Stimulated activated CD4-positive, alpha-beta T cell treated with anti-CD3 and anti-CD28 coated beads, Interleukin-4, amount 100 ng/mL, for 48 hours (primary cell): ENCODE measurements around the gene MRPL38.

Experiments used
- DNase-seq, 2 donors: peaks; one replicate each; pipeline ENCODE4 v3.0.0-alpha.2; 2020; ENCODE audit warnings: low read depth in 2 of 2

Gene MRPL38

DNA sequence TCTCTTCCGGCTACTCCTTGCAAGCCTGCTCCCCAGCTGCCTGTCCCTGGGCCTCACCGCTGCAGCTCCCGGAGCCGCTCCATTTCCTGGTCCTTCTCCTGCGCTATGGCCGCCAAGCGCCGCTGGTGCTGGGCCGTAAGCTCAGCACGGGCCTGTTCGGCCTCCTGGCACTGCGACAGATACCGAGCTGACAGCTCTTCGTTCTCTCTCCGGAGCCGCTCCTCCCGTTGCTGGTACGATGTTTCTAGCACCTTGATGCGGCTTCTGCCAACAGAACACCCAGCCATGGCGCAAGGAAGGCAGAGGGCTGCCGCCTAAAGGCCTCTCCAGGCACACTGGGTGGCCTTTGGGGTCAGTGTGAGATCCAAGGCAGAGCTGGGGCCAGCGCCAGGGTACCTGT, 14.9 kb upstream of the MRPL38 start:
- no peak for DNase-seq

DNA sequence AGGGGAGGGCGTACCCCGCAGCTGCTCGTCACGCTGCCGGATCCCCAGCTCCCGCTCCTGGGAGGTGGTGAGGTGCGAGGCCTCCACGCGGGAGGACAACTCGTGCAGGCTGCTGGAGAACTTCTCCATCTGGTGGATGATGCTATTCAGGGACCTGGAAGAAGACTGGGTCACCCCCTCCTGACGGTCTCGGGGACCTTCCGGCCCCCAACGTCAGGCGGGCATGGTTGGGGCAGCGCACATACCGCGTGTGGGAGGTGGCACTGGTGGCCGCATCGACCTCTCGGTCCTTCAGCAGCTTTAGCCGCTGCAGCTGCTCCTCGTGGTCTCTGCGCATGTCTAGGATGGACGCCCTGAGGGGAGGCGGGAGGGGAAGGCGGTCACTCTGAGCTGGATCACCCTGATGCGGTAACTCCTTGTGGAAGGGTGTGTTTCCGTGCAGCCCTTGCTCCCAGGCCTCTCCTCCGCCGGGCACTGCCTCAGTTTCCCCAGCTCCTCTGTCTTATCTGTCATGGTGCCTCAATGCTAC, 13.3 kb upstream of the MRPL38 start:
- no peak for DNase-seq

DNA sequence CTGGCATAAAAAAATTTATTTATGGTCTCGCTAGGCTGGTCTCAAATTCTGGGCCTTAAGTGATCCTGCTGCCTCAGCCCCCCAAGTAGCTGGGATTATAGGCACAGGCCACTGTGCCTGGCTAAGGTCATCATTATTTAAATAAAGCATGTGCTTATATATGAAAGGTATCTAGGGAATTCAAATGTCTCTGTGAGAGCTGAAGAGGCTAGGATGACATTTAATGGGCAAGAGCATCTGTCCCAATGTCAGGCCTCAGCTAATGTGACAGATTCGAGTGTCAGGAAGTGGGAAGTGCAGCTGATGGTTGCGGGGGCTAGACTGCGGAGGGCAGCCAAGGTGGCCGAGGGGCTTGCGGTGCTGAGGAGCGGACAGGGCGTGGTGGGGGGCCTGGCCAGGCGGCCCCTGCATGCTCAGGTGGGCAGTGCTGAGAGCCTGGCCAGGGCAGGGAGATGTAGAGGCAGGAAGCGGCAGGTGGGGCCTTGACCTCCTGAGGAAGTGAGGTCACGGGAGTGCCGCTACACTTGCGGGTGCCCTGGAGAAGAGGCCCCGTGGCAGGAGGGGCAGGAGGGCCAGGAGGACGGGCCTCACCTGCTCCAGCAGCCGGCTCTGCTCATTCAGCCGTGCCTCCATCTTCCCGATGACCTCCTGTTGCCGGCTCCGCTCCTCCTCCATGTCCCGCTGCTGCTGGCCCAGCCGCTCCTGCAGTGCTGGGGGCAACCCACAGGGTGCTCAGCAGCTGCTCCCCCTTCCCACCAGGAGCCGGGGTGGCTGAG, 12.6 kb upstream of the MRPL38 start:
- no peak for DNase-seq

DNA sequence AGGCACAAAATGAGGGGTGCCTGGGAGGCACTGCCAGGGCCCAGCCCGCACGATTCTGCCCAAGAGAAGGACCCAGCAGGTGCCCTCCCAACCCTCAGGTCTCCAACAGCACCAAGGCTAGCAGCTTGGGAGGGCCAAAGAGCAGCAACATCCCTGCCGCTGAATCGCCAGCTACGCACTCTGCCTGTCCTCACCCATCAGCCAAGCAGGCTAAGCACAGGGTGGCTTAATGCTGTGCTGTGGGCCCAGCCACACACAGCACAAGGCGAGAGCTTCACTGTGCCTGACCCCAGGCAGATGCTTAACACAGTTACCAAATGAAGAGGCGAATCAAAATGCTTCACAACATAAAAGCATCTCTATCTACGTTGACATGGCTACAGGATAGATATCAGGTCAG, 10.6 kb upstream of the MRPL38 start:
- DNase-seq, result no peak

DNA sequence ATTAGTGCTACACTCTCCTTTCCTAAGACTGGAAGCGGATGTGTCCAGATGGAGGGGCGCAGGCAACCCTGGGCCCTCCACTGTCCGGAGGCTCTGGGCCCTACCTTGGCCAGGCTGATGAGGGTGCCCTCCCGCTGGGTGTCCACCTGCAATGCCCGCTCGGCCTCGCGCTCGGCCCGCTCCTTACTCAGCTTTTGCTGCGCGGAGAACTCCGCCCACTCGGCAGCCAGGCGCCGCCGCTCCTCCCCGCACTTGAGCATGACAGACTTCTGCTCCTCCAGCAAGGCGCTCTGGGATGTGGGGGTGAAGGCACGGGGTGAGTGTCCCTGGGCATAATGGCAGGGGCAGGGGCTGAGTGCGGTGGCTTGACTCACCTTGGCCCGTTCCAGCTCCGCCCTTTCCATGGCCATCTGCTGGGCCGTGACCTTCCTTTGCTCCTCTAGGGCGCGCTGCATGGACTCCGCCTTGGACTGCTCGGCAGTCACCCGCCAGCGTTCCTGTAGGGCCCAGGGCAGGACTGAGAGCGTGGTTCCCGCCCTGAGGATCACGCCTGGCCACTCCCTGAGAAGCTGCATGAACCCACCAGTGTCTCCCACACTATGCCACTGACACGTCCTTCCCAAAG, 10.1 kb upstream of the MRPL38 start:
- no peak for DNase-seq

DNA sequence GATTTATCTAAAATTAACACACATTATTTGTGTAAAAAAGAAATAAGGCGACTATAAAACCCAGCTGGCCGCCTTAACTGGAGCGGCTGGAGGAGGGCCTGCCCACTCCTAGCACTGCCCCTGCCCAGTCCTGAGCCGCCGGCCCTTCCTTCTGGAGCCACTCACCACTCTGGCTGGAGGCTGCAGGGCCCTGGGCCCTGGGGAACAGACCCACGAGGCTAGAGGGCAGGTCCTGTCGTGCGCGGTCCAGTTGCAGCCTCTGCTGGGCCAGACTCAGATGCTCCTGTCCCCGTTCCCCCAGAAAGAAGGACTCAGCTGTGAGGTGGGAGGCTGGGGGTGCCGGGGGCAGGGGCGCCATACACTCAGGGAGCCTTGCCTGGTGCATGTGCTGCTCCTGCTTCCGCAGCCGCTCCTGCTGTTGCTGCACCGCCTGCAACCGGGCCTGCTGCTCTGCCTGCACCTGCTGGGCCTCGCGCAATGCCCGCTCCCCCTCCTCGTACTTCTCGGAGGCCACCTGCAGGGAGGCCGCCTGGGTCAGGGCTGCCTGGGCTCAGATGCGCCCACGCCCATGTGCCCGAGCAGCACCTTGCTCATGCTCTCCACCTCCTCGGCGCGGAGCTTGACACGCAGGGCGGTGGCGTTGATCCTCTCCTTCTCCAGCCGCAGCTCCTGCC, 9.0 kb upstream of the MRPL38 start:
- no peak for DNase-seq

DNA sequence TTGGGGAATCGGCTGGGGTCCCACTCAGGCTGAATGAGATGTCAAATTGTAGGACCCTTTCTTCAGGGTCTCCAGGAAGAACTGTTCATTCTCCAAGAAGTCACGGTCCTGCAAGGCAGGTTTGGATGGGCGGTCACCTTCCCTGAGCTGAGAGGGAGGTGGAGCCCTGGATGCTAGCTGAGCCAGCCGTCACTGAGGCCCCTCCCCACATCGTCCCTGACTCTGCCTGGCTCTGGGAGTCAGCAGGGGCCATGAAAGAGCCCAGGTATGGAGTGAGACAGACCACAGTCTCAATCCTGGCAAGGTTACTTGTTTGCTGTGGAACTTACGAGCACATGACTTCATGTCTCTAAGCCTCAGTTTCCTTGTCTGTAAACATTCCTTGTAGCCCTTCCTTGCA, 6.0 kb upstream of the MRPL38 start:
- no peak for DNase-seq

DNA sequence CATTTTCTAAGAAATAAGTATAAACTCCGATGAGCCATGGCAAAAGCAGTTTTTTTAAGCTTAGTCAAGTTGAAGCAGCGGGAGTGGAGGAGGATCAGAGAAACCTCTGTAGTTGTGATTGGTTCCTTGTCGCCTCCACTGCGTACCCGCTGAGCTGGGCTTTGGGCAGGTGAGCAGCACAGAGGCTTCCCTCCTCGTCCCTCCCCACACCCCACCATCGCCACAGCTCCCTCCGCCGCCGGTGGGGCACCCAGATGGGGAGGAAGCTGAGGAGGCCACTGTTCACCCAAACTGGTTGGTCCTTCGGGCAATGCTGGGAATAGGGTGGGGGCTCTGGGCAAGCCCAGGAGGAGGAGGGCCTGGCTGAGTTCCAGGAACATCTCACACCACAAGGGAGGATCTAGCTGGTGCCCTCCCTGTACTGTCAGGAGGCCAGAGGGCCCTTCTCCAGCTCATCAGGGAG, 5.2 kb upstream of the MRPL38 start:
- no peak for DNase-seq

DNA sequence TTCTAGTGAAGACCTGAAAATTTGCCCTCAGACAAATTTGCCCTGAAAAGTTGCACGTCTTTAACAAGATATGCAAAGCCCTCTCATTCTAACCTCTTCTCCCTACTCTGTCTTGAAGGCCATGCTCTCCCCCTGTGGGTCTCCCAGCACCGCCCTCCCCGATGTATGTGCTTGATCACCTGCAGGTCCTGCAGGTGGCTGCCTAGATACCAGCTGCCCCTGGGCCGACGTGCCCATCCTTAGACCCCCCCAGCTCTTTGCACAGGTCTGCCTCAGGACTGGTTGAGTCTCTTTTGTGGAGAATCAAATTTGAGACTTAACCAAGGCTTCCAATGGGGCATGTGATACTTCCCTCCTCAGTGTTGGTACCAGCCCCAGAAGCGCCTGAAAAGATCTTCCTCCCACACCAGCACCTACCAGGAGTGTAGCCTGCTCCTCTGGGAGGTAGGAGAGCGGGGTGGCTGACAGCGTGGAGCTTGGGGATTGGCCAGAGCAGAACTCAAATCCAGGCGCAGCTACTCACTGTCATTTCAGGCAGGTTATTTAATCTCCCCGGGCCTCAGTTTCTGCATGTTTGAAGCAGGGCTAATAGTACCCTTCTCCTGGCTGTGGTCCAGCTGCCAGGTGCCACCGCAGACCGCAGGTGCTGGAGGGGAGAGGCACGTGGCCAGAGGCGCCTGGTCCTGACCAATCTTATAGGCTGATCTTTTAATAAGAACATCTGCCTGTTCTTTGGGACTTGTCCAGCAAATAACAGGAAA, 4.5 kb upstream of the MRPL38 start:
- DNase-seq, result no peak

DNA sequence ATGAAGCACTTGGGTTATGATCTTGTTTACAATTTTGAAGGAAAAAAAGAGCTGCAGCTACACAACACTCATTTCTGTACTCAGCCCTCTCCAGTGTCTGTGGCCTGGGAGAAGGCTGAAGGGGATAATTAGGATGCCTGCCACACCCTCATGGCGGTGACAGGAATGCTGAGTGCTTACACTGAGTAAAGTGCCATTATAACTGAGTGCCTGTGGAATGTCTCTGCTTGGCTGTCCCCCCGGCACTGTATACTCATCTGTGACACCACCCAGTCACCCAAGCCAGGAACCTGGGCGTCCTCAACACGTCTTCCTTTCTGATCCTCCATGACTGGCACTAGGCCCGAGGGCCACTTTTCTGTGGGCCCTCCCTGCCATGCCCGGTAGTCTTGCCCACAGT, 3.5 kb upstream of the MRPL38 start:
- no peak for DNase-seq

DNA sequence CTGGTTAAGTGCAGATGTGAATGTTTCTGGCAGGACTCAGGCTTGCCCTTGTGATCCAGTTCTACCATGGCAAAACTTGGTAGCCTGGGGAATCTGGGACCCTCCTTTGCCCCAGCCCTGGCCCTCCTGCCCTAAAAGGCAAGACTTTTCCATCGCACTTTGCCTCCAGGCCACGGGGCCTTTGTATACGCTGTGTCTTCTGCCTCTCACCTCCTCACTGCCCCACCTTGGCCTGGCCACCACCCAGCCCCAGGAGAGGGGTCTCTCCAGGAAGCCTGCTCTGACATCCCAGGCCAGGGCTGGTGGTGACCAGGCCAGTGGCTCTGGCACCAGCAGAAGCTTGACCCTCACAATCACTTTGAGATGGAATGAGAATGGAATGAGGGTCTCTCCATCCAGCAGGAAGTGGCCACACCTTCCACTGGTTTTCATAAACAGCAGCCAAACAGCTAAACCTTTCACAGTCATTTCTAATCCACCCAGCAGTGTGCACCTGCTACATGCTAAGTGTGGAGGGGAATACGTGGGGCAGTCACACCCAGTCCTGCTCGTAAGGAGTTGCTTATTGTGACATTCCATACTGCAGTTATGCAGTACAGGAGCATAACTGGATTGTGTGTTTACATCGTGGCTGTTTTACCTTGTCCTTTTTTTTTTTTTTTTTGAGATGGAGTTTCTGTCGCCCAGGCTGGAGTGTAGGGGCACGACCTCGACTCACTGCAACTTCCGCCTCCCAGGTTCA, 1.6 kb upstream of the MRPL38 start:
- no peak for DNase-seq

DNA sequence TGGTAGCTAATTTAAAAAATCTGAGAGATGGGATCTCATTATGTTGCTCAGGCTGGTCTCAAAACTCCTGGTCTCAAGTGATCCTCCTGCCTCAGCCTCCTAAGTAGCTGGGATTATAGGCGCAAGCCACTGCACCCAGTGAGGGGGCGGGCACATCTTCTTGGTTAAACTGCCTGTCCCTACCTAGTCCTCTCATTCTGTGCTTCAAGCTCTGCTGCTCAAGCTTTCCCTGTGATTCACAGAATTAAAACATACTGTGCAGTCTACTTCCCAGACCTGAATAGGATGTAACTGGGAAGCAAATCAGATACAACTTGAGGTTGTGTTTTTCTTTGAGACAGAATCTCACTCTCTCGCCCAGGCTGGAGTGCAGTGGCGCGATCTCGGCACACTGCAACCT, 2.3 kb downstream of the MRPL38 start:
- DNase-seq, result no peak

DNA sequence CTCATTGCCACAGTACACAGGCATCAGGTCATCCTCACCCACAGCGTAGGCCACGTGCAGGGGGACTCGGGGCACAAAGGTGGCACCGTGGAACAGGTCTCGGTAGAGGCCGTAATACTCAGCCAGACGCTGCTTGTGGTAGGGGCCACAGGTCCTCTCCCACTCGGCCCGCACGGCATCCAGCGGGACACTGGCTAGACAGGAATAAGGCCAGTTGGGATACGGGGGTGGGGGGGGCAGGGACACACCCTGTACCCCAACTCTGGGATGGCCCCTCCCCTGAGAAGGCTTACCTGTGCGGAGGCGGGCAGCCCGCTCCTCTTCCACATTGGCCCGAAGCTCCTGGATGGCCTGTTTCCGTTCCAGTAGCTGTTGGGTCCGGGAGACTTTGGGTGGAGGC, 3.0 kb downstream of the MRPL38 start:
- DNase-seq, result no peak

DNA sequence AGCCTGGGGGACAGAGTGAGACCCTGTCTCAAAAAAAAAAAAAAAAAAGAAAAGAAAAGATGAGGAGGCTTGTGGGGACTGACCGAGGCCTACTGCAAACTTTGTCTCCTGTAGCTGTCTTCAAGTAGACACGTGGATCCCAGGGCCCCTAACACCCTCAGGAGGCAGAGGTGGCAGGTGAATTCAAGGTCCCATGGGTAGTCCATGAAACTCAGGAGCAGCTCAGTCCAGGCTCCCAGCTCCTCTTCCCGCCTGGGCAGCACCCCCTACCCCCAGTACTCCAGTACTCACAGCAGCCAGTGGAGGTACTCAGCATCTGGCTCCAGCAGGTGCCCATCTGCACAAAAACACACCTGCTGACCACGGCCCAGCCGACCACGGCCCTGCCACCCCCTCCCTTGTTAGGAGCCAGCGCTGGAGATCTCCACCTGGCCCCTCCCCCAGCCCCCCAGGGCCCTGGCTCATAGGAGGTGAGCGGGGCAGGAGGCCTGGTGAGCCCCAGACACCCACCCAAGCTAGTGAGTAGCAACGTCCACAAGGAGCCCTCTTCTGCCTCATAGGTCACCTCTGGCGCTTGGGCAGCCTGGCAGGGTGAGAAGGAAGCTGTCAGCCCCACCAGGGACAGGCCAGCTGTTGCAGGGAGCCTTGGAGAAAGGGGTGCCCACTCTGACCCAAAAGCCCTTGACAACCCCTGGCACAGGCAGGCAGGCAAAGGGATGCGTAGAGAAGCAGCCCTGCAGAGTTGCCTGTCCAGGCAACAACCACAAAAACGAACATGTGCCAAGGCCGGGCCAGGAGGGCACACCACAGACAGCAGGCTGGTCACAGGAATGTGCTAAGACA, 3.8 kb downstream of the MRPL38 start:
- DNase-seq, result no peak

DNA sequence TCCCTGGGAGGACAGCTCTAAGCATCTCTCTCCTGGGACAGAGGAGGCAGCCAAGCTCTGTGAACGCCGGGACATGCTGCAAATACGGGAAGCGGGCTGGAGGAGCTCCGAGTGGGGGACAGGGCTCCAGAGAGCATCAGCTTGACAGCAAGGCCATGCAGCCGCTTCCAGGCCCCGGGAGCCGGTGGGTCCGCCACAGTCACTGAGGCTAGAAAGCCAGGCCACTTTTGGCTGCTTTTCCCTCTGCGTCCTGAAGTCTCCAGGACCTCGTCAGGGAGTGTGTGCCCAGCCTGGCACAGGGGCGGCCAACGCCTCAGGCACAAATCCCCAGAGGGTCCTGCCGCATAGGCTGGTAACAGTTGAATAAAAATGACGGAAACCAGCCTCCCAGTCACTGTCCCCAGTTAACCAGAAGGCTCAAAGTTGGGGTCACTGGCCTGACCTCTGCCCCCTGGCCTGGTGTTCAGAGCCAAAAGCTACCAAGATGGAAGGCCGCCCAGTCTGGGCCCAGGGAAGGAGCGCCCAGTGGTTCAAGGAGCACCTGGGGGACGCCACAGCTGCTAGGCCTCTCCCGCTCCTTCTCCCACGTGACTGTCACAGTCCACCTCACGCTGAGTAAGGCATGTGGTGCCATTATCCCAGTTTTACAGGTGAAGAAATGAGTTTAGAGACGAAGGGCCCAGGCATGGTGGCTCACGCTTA, 4.8 kb downstream of the MRPL38 start:
- no peak for DNase-seq

DNA sequence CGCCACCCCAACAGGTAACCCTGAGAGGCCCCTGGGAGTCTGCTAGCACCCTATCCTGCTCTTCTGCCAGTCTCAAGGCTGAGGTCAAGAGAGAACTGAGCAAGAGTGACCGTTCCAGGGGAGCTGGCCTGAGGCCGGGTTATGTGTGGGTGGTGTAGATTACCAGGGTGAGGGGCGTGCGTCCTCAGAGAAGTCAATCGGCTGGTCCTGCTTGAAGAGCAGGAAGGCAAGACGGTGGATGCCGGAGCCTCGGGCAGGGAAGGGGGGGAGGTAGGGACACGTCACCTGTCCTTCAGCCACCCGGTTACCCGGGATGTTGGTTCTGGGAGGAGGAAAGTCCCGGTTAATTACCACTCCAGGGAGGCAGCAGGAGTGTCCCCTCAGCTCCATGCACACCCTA, 5.3 kb downstream of the MRPL38 start:
- DNase-seq, result no peak

DNA sequence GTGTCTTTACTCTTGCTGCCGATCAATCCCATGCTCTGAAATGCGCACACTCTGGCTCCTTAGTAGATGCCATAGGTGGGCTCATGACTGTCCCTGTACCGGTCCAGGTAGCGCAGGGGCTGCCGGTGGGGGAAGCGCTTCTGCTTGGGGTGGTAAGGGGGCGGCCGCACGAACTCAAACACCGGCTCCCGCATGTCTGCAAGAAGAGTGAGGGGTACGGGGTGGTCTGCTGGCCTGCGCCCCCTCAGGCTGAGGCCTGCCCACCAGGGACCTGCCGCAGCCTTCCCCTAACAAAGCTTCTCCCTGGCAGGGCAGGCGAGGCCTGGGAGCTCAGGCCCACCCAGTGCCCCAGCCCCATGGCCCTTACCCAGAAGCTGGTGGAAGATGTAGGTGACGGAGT, 5.9 kb downstream of the MRPL38 start:
- DNase-seq, result no peak

DNA sequence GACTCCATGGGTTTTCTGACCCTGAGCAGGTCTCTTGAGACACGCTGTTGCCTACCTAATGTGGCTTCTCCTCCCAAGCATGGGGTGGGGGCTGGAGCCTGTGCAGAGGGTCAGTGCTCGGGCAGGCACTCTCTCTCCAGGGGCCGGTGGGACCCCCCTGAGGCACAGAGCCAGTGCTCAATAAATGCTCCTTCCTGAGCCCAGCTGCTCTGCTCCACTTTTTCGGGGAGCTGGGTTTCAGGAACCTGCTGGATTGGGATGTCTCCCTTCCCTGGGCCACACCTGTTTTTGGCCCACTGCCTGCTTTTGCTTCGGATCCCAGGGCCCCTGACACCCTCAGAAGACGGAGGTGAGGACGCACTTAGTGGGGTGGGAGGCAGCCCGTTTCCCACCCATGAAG, 6.6 kb downstream of the MRPL38 start:
- DNase-seq, result no peak

DNA sequence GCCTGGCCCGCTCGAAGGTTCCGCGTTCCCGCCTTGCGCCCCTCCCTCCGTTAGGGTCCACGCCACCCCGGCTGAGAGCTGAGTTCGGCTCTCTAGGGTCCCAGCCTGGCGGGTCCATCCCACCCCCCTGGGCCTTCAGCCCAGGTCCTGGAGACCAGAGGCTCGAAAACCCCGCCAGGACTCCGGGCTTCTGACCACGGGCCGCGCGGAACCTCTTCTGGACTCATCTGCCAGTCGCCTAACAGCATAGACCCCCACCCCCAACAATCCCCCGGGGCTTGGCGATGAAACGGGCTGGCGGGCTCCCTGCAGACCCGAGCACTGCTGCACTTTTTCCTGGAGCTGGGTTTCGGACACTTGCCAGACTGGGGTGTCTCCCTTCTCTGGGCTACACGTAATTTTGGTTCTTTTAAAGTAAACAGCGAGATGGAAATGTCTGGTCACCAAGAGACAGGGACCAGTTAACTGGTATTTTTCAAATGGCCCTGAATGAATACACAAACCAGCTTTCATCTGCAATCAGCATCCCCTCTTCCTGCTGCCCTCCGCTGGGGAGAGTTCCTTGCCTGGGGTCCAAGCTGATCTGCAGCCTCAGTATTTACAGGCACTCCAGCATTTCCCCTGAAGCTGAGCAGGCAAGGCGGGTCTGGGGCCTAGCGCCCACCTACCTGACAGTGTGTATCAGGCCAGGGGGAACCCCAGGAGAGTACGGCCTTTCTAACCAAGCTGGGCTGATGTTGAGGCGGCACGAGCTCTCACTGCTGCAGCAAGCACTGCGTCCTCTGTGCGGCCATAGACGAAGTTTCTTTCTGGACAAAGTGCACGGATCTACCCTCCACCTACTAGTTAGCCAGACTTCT, 7.3 kb downstream of the MRPL38 start:
- no peak for DNase-seq
